Right forelimb (tissue), 1 donor: ENCODE measurements around the gene PSEN1.

Source experiments
- DNase-seq: peaks from one replicate; pipeline ENCODE4 v3.0.0-alpha.2; 2018

Gene PSEN1

DNA sequence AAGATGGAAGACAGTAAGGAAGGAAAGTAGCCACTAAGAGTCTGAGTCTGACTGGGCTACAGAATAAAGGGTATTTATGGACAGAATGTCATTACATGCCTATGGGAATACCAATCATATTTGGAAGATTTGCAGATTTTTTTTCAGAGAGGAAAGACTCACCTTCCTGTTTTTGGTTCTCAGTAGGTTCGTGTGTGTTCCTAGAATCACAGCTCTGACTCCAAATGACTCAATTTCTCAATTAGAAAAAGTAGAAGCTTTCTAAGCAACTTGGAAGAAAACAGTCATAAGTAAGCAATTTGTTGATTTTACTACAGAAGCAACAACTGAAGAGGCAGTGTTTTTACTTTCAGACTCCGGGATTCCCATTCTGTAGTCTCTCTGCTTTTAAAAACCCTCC is 85.6 kb downstream of the PSEN1 start:
- DNase-seq: no peak

DNA sequence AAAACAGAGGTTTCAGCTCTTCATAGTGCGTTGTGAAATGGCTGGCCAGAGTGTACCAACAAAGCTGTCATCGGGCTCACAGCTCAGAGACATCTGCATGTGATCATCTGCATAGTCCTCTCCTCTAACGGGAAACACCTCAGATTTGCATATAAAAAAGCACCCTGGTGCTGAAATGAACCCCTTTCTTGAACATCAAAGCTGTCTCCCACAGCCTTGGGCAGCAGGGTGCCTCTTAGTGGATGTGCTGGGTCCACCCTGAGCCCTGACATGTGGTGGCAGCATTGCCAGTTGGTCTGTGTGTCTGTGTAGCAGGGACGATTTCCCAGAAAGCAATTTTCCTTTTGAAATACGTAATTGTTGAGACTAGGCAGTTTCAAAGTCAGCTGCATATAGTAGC is 86.7 kb downstream of the PSEN1 start:
- DNase-seq: peak; percentile 58

GRCh38 chr14:73225496-73225895 is 89.2 kb downstream of the PSEN1 start:
- DNase-seq: no peak

GRCh38 chr14:73227812-73228781 is 91.8 kb downstream of the PSEN1 start:
- peak; percentile 89 for DNase-seq

- DNase-seq: no peak
Observed at GRCh38 chr14:73230051-73230450, 93.7 kb downstream of the PSEN1 start.

DNA sequence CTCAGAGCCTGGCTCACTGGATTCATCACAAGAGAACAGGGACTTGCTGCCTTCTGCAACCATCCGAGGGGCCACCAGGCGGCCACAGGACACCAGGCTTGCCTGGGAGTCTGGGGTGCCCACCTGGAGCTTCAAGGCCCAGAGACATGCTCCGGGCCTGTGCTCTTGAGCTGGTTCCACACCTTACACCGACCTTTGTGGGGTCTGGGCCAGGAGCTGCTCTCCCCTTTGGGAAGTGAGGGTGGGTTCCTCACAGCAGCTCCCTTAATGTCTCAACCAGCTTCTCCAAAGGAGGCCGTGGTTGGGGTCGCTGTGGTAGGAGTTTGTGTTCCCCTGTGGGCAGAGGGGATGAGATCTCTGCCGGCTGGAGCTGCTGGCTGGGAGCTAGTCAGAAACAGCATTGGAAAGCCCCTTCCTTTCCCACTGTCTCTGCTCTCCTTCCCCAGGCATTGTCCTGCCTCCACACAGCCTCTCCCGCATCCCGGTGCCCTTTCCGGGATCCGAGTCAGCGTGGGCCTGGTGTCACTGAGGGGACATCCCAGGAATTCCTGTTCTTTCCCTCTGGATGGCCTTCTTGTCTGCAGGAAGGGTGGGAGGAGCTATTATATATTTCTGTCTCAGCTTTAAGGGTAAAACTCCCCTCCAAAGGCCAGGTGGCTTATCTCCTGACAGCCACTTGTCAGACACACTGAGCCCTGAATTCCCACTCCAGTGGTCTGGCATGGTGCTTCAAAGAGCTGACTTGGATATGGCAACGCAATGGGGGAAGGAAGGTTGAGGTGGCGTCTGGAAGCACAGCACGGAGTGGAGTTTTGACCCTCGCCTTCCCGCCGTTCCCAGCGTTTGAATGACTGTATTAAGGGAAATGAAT is 95.9 kb downstream of the PSEN1 start:
- no peak for DNase-seq

GRCh38 chr14:73232984-73233383 is 96.7 kb downstream of the PSEN1 start:
- no peak for DNase-seq

DNA sequence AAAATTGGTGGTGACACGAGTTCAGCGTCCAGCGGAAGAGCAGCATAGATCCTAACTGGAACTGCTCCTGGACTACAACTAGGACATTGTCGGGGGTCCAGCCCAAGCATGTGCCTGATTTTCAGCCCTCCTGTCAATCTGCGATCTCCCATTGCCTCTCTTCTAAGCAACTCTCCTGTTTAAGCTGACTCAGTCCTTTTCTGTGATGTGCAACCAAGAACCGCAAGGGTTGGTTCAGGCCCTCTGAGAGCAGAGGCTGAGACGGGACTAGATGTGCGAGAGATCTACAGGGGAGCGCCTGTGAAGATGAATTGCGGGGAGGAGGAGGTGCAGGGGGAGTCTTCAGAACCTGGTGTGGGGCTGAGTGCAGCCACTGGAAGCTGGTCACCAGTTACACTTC is 97.3 kb downstream of the PSEN1 start:
- no peak for DNase-seq

GRCh38 chr14:73234029-73234428 is 97.7 kb downstream of the PSEN1 start:
- DNase-seq: no peak

GRCh38 chr14:73234586-73235394 is 98.5 kb downstream of the PSEN1 start:
- no peak for DNase-seq

DNA sequence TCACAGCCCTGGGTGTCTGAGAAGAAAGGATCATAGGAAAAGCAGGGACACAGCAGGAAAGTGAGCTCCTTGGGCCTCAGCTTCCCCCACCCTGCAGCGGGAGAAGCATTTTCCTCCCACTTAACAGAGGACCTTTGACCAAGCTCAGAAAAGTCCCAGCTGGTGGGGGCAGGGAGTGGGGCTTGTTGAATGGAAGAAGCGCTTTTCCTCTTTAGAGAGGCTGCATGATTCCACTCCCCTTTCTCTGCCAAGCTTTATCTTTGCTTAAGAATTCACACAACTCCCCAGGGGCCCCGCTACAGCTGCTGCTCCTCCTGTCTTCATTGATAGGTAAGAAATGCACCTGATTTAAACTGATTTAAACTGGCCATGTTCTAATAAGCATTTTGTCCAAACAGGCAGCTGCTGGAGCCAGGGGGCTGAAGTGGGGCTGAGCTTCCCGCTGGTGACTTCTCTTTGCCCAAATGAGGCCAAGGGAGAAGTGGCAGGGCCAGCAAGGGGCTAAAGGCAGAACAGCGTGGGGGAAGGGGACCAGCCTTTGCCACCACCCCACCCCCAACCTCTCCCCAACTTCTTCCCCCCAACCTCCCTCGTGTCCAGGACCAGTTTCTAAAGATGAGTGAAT is 99.3 kb downstream of the PSEN1 start:
- DNase-seq: no peak

- no peak for DNase-seq
Observed at GRCh38 chr14:73236157-73236556, 99.8 kb downstream of the PSEN1 start.

GRCh38 chr14:73236752-73237218 is 100.5 kb downstream of the PSEN1 start:
- DNase-seq: no peak

GRCh38 chr14:73237219-73237785 is 101.0 kb downstream of the PSEN1 start, which contains the start of gene PAPLN:
TSS of gene PAPLN (plus strand) at chr14:73237506. CDS start at chr14:73239779, 2,273 bp downstream.
- DNase-seq: no peak

DNA sequence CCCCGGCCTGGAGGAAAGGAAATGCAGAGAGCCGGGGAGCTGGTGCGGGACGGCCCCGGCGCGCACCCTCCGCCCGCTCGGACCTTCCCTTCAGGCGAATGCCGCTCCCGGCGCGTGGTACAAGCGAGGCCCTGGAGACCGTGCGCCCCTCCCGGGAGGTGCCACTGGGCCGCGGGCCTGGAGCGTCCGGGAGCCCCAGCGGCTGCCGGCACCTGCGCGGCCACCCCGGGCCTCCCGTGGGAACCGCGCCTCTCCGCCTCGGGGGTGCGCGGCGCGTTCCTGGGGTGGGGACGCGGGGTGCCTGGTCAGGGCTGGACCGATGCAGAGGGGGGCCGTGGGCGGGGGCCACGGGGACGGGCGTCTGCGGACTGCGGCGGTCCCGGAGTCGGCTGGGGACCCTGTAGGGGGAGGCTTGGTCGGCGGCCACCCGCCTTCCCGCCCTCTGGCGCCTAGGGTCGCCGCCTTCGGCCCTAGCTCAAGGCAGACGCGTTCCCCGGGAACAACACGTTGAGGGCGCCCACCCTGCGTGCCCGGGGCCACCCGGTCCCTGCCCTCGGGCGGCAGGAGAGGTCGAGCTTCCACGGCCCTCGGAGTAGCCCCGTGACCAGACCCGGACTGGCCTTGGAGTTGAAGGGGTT is 101.6 kb downstream of the PSEN1 start:
- DNase-seq: no peak

DNA sequence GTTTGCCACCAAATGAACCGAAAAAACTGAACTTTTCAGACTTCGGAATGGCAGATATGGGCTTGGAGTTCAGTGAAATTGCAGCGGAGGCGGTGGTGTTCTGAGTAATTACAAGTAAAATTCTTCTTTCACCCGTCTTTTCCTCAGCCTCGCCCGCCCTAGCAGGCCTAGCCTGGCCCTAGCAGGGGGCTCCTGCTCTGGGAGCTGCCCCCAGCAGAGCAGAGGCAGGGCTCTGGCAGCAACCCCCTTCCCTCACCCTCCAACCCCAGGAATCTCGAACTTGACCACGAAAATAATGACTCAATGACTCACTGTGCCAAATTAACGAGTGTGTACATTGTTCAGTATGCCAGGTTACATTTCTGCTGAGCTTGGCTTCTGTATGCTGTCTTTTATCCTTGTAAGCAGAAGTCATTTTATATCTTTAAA is 102.1 kb downstream of the PSEN1 start:
- DNase-seq: no peak

DNA sequence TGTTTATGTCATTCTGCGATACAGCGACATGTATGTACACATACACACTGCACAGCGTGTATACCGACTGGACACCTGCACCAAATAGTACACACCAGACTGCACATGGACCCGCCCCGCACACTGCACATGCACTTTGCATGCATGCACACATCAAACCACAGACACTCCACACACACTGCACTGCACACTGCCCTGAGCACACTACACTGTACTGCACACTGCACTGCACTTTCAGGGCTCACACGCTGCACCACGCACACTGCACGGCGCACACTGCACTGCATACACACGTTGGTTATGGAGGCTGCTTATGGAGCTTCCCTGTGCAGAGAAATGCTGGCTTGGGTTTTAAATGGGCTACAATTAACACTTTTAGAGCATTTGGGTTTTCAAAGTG is 102.6 kb downstream of the PSEN1 start:
- DNase-seq: no peak

DNA sequence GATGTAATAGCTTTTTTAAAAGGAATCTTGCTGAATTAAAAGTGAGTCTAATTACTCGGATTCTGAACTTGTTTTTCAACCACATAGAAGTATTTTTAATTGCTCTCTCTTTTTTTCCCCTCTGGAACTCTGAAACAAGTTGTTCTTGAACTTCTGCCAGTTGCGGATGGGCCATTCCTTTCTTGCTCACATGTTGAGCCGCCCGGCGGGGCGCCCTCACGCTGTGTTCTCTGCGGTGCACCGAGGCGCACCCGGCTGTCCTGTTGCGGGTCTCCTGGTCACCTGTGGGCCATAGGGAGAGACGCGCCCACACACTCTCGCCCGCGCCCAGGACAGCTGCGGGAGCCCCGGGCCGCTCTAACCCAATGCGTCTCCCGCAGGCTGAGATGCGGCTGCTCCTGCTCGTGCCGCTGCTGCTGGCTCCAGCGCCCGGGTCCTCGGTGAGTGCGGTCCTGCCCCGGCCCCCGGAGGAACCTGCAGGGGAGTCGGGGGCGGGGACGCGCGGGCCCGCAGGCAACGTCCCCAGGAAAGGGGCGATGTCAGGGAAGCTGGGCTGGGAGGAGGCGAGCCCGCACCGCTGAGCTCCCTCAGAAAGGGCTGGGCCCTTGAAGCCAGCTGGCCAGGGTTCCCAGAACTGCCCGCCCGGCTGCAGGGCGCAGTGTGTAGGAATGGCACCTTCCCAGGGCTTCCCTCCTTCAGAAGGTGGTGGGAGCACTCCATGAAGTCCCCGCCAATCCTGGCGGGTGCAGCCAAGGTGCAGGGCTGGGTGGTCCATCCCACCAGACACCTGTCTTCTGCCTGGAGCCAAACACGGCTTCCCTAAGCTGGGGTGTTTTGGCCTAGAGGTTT is 103.3 kb downstream of the PSEN1 start:
- DNase-seq: no peak

DNA sequence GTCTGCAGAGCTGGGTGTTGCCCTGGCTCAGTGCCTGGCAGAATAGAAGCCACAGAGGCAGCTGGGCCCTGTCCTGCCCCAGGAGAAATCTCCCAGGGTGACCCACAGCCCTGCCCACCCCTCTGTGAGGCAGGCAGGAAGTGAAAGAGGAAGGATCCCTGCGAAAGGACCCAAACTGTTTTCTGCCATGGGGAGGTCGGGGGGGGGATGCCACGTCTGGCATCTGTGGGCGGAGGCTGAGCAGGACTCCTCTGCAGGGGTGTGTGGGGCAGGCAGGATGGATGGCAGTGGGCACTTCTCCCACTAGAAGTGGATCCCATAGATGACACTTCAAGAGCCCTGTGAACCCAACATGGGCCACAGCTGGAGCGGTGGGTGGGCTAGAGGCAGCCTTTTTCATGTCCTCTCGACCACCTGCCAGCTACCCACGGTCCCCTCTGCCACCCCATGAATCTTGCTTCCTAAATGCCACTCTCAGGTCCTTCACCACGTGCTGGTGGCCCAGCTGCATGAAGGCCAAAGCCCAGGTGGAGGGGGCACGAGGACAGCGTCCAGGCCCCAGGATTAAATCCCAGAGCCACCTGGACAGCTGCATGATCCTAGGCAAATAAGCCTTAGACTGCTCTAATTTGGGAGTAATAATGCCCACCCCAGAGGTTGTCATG is 104.6 kb downstream of the PSEN1 start:
- DNase-seq: peak; percentile 43
